Measurements from ENCODE around the gene COBL. TPM values are rescaled to one million over a fixed set of nuclear protein-coding genes. Genes with fewer than 3 reads are reported as not detected.

The COBL gene
- total RNA-seq, 2 experiments from 2014 or later: not detected

- H3K9me3 Mint-ChIP-seq: no peaks in the 10 kb centered on the region
- CTCF ChIA-PET: no interaction called here
- POLR2A ChIA-PET: no interaction called here
- H3K4me3 Mint-ChIP-seq: no peak overlapping the region
- no peak for DNase-seq
- no peaks in the 10 kb centered on the region for H3K27me3 Mint-ChIP-seq
- no peaks in the 10 kb centered on the region for H3K36me3 Mint-ChIP-seq (ENCODE audit: low read depth)
- H3K4me1 Mint-ChIP-seq: no peaks in the 10 kb centered on the region
- no peak overlapping the region for H3K27ac Mint-ChIP-seq
Measured at GRCh38 chr7:51269911-51270310, 46.7 kb downstream of the COBL start.

GRCh38 chr7:51269321-51269720 lies 47.3 kb downstream of the COBL start:
- CTCF ChIA-PET: no interaction called here
- Mint-ChIP-seq H3K27me3 (no peaks in the 10 kb centered on the region), H3K27ac (no peak overlapping the region), H3K9me3 (no peaks in the 10 kb centered on the region), H3K4me3 (no peak overlapping the region), H3K36me3 (ENCODE audit: low read depth) (no peaks in the 10 kb centered on the region), H3K4me1 (no peaks in the 10 kb centered on the region)
- POLR2A ChIA-PET: no interaction called here
- DNase-seq: no peak

GRCh38 chr7:51268859-51269258 lies 47.8 kb downstream of the COBL start:
- POLR2A ChIA-PET: no interaction called here
- H3K36me3 Mint-ChIP-seq (ENCODE audit: low read depth): no peaks in the 10 kb centered on the region
- no peaks in the 10 kb centered on the region for H3K4me1 Mint-ChIP-seq
- no peaks in the 10 kb centered on the region for H3K9me3 Mint-ChIP-seq
- no peak overlapping the region for H3K27ac Mint-ChIP-seq
- CTCF ChIA-PET: no interaction called here
- H3K27me3 Mint-ChIP-seq: no peaks in the 10 kb centered on the region
- no peak overlapping the region for H3K4me3 Mint-ChIP-seq
- DNase-seq: no peak

- H3K27me3 Mint-ChIP-seq: no peaks in the 10 kb centered on the region
- no peaks in the 10 kb centered on the region for H3K4me1 Mint-ChIP-seq
- H3K27ac Mint-ChIP-seq: no peak overlapping the region
- no peak overlapping the region for H3K4me3 Mint-ChIP-seq
- ChIA-PET POLR2A (no interaction called here), CTCF (no interaction called here)
- H3K9me3 Mint-ChIP-seq: no peaks in the 10 kb centered on the region
- DNase-seq: no peak
- H3K36me3 Mint-ChIP-seq (ENCODE audit: low read depth): no peaks in the 10 kb centered on the region
Measured at GRCh38 chr7:51267169-51267568, 49.4 kb downstream of the COBL start.

GRCh38 chr7:51265066-51265907 lies 51.3 kb downstream of the COBL start:
- POLR2A ChIA-PET: no interaction called here
- H3K27me3 Mint-ChIP-seq: no peaks in the 10 kb centered on the region

GRCh38 chr7:51263631-51264484 lies 52.8 kb downstream of the COBL start:
- POLR2A ChIA-PET: no interaction called here
- H3K9me3 Mint-ChIP-seq: no peaks in the 10 kb centered on the region
- no peak for DNase-seq
- no peak overlapping the region for H3K27ac Mint-ChIP-seq
- CTCF ChIA-PET: no interaction called here
- H3K27me3 Mint-ChIP-seq: no peaks in the 10 kb centered on the region
- no peaks in the 10 kb centered on the region for H3K36me3 Mint-ChIP-seq (ENCODE audit: low read depth)
- H3K4me3 Mint-ChIP-seq: no peak overlapping the region
- no peaks in the 10 kb centered on the region for H3K4me1 Mint-ChIP-seq

More at GRCh38 chr7:51265066-51265907, 51.3 kb downstream of the COBL start:
- no peak overlapping the region for H3K27ac Mint-ChIP-seq
- no peaks in the 10 kb centered on the region for H3K36me3 Mint-ChIP-seq (ENCODE audit: low read depth)
- no peaks in the 10 kb centered on the region for H3K4me1 Mint-ChIP-seq
- H3K9me3 Mint-ChIP-seq: no peaks in the 10 kb centered on the region
- CTCF ChIA-PET: no interaction called here
- H3K4me3 Mint-ChIP-seq: no peak overlapping the region
- DNase-seq: no peak

GRCh38 chr7:51262796-51263531 lies 53.6 kb downstream of the COBL start:
- Mint-ChIP-seq H3K9me3 (no peaks in the 10 kb centered on the region), H3K36me3 (ENCODE audit: low read depth) (no peaks in the 10 kb centered on the region), H3K4me1 (no peaks in the 10 kb centered on the region), H3K4me3 (no peak overlapping the region), H3K27me3 (peaks cover 2% of the 10 kb centered on the region), H3K27ac (no peak overlapping the region)
- CTCF ChIA-PET: interaction anchor here (0.6 kb wide), 1 partner anchor 746 kb away, joined by 3 read pairs; no protein-coding TSS in a partner anchor
- DNase-seq: no peak
- POLR2A ChIA-PET: no interaction called here

- Mint-ChIP-seq H3K27ac (no peak overlapping the region), H3K4me1 (no peaks in the 10 kb centered on the region), H3K27me3 (peaks cover 2% of the 10 kb centered on the region), H3K9me3 (no peaks in the 10 kb centered on the region), H3K36me3 (ENCODE audit: low read depth) (no peaks in the 10 kb centered on the region), H3K4me3 (no peak overlapping the region)
- ChIA-PET POLR2A (no interaction called here), CTCF (interaction anchor here (0.6 kb wide), 1 partner anchor 745 kb away, joined by 3 read pairs; no protein-coding TSS in a partner anchor)
- no peak for DNase-seq
Measured at GRCh38 chr7:51261950-51262795, 54.4 kb downstream of the COBL start.

- Mint-ChIP-seq H3K4me3 (no peak overlapping the region), H3K9me3 (no peaks in the 10 kb centered on the region), H3K4me1 (no peaks in the 10 kb centered on the region), H3K27me3 (peaks cover 2% of the 10 kb centered on the region), H3K36me3 (ENCODE audit: low read depth) (no peaks in the 10 kb centered on the region), H3K27ac (no peak overlapping the region)
- ChIA-PET POLR2A (no interaction called here), CTCF (no interaction called here)
- no peak for DNase-seq
Measured at GRCh38 chr7:51261117-51261835, 55.3 kb downstream of the COBL start.

- Mint-ChIP-seq H3K27me3 (peaks cover 2% of the 10 kb centered on the region), H3K36me3 (ENCODE audit: low read depth) (no peaks in the 10 kb centered on the region), H3K9me3 (no peaks in the 10 kb centered on the region), H3K27ac (no peak overlapping the region), H3K4me3 (no peak overlapping the region), H3K4me1 (no peaks in the 10 kb centered on the region)
- CTCF ChIA-PET: no interaction called here
- DNase-seq: no peak
- POLR2A ChIA-PET: no interaction called here
Measured at GRCh38 chr7:51260516-51260915, 56.1 kb downstream of the COBL start.

GRCh38 chr7:51259766-51260165 lies 56.8 kb downstream of the COBL start:
- Mint-ChIP-seq H3K4me1 (no peaks in the 10 kb centered on the region), H3K9me3 (no peaks in the 10 kb centered on the region), H3K4me3 (no peak overlapping the region), H3K27ac (no peak overlapping the region), H3K27me3 (peaks cover 2% of the 10 kb centered on the region), H3K36me3 (ENCODE audit: low read depth) (no peaks in the 10 kb centered on the region)
- DNase-seq: no peak
- CTCF ChIA-PET: no interaction called here
- POLR2A ChIA-PET: no interaction called here

GRCh38 chr7:51256916-51257315 lies 59.7 kb downstream of the COBL start:
- no peak for DNase-seq
- POLR2A ChIA-PET: no interaction called here
- no peak overlapping the region for H3K27ac Mint-ChIP-seq
- H3K9me3 Mint-ChIP-seq: no peaks in the 10 kb centered on the region
- H3K4me3 Mint-ChIP-seq: no peak overlapping the region
- no peaks in the 10 kb centered on the region for H3K4me1 Mint-ChIP-seq
- CTCF ChIA-PET: no interaction called here
- H3K27me3 Mint-ChIP-seq: peaks cover 2% of the 10 kb centered on the region
- H3K36me3 Mint-ChIP-seq (ENCODE audit: low read depth): no peaks in the 10 kb centered on the region

All from activated CD4-positive, alpha-beta memory T cell treated with anti-CD3 and anti-CD28 coated beads, Interleukin-2, amount 10 ng/mL, durations not matched to agents 7 days and 5 days (primary cell).